ENCODE measurements around the gene DNAH7. TPM values are rescaled to one million over a fixed set of nuclear protein-coding genes. Genes with fewer than 3 reads are reported as not detected.

Gene DNAH7
- total and polyA plus RNA-seq, 2 of the 8 experiments (the other 6 are each of a cell fraction or from before 2014, with no cell fraction given), result 0.07 to 0.08 TPM

DNA sequence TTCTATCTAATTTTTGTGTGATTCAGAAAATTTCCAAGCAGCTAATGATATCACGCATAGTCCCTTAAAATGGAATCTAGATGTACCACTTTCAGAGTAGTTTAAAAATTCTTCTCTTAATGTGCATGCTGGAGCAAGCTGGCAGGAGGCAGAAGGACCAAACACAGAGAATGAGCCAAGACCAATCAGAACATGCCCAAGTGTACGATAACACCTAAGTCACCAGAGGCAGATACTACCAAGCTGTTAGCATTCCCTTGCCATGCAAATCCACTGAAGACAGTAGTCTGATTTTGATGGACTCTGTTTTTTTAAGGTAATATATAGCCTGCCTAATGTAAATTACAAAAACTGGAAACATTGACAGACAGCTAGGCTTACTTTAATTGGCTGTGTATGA is 109.3 kb downstream of the DNAH7 start:
- no peak overlapping the region for H4K8ac ChIP-seq (ENCODE audit: extremely low read depth, insufficient read depth, low read length)
- no peak overlapping the region for H3K18ac ChIP-seq (ENCODE audit: extremely low read depth, low read length)
- no peak overlapping the region for H3K27ac ChIP-seq (ENCODE audit: low read depth, low read length)
- no peaks in the 10 kb centered on the region for H3K79me2 ChIP-seq (ENCODE audit: control insufficient read depth in 1 of 2, insufficient read depth in 2 of 2, low read length in 2 of 2)
- H2AFZ ChIP-seq (ENCODE audit: low read length), result no peak overlapping the region
- WGBS, 2 experiments (ENCODE audit: extremely low coverage in 1 of 2, insufficient coverage in 1 of 2, insufficient read length in 1 of 2, insufficient replicate concordance in 2 of 2, low coverage in 1 of 2, low lambda C conversion rate in 2 of 2, missing lambda C conversion rate in 1 of 2), result 95% methylated on average over 2 of the region's 2 CpGs; no CpG with 5 or more reads in 1 of the 2 experiments
- H3K23me2 ChIP-seq (ENCODE audit: low read depth, low read length), result no peaks in the 10 kb centered on the region
- POLR2A ChIA-PET (ENCODE audit: partially characterized antibody), result no interaction called here
- H3K56ac ChIP-seq (replicated peaks; ENCODE audit: insufficient read length, low read depth, low read length), result no peak overlapping the region
- no peak overlapping the region for H2AK5ac ChIP-seq (ENCODE audit: low read depth, low read length)
- H3K4ac ChIP-seq (replicated peaks; ENCODE audit: insufficient read length, low read depth, low read length), result no peak overlapping the region
- H2BK12ac ChIP-seq (ENCODE audit: low read depth, low read length), result no peak overlapping the region
- no peak overlapping the region for H3K23ac ChIP-seq (ENCODE audit: insufficient read length)
- no peak overlapping the region for H3K14ac ChIP-seq (ENCODE audit: insufficient read length)
- FAIRE-seq (no peak), DNase-seq (ENCODE audit: low read depth in 1 of 2, low spot score in 2 of 2) (no peak)
- H2BK15ac ChIP-seq (ENCODE audit: low read length), result no peak overlapping the region
- H3K27me3 ChIP-seq (replicated peaks in 1 of 4; ENCODE audit: control insufficient read depth in 3 of 4, extremely low read depth in 1 of 4, insufficient read depth in 3 of 4, low read length in 3 of 4), result no peaks in the 10 kb centered on the region
- CTCF ChIA-PET (ENCODE audit: partially characterized antibody), result interaction anchor here (1.2 kb wide), 1 partner anchor 33 kb away, joined by 3 read pairs; no protein-coding TSS in a partner anchor
- no peak overlapping the region for H3K4me3 ChIP-seq (ENCODE audit: extremely low read depth in 1 of 4, insufficient read depth in 2 of 4, low read depth in 3 of 4, low read length in 4 of 4)
- no peaks in the 10 kb centered on the region for H3K4me1 ChIP-seq (replicated peaks in 1 of 4; ENCODE audit: control insufficient read depth in 3 of 4, insufficient read depth in 4 of 4, low read length in 3 of 4)
- H4K91ac ChIP-seq (replicated peaks; ENCODE audit: insufficient read length, low read length), result no peak overlapping the region
- no peak overlapping the region for H2BK120ac ChIP-seq (replicated peaks; ENCODE audit: low read depth, low read length)
- H3K9ac ChIP-seq (replicated peaks in 1 of 4; ENCODE audit: extremely low read depth in 1 of 4, low read depth in 3 of 4, low read length in 3 of 4), result no peak overlapping the region
- H3K9me3 ChIP-seq (ENCODE audit: insufficient read depth in 2 of 2, low read depth in 1 of 2, low read length in 1 of 2), result no peaks in the 10 kb centered on the region
- no peaks in the 10 kb centered on the region for H3K36me3 ChIP-seq (ENCODE audit: control insufficient read depth in 2 of 4, insufficient read depth in 4 of 4, low read length in 3 of 4)
- no peak overlapping the region for H3K4me2 ChIP-seq (ENCODE audit: insufficient read depth in 1 of 2, low read depth in 2 of 2, low read length in 2 of 2)
- no peaks in the 10 kb centered on the region for H4K20me1 ChIP-seq (replicated peaks in 1 of 2; ENCODE audit: control insufficient read depth in 1 of 2, insufficient read depth in 2 of 2, low read length in 2 of 2)
- H4K5ac ChIP-seq (ENCODE audit: insufficient read length, low read depth, low read length), result no peak overlapping the region
- H2BK5ac ChIP-seq (ENCODE audit: low read depth, low read length), result no peak overlapping the region
- H3K79me1 ChIP-seq (ENCODE audit: low read depth, low read length), result no peaks in the 10 kb centered on the region
- H2BK20ac ChIP-seq (ENCODE audit: low read length), result no peak overlapping the region
- TF ChIP-seq TCF12 (IDR thresholded peaks at IDR 0.05; ENCODE audit: low read depth, low read length) (no peak), TAF1 (IDR thresholded peaks at IDR 0.05; ENCODE audit: low read depth, low read length) (no peak), CBX8 (IDR thresholded peaks at IDR 0.05; ENCODE audit: borderline replicate concordance, low read depth, low read length) (no peak), KDM5A (IDR thresholded peaks at IDR 0.05; ENCODE audit: low read length) (no peak), EGR1 (IDR thresholded peaks at IDR 0.05; ENCODE audit: borderline replicate concordance, low read depth, low read length) (no peak), POLR2A (IDR thresholded peaks at IDR 0.05; ENCODE audit: control extremely low read depth in 1 of 2, low read depth in 2 of 2, low read length in 2 of 2) (no peak), JUND (IDR thresholded peaks at IDR 0.05; ENCODE audit: low read length) (no peak), EP300 (IDR thresholded peaks at IDR 0.05; ENCODE audit: borderline replicate concordance in 1 of 2, low read depth in 2 of 2, low read length in 2 of 2) (no peak), RBBP5 (IDR thresholded peaks at IDR 0.05; ENCODE audit: borderline replicate concordance, low read depth, low read length) (no peak), BACH1 (IDR thresholded peaks at IDR 0.05; ENCODE audit: low read length) (no peak), CTCF (IDR thresholded peaks at IDR 0.05; ENCODE audit: control extremely low read depth in 1 of 3, insufficient read depth in 1 of 3, low read depth in 1 of 3, low read length in 3 of 3) (no peak), NANOG (IDR thresholded peaks at IDR 0.05; ENCODE audit: insufficient read depth, low read depth, low read length, poor library complexity, severe bottlenecking) (no peak)
- TF ChIP-seq, protein P1, sequence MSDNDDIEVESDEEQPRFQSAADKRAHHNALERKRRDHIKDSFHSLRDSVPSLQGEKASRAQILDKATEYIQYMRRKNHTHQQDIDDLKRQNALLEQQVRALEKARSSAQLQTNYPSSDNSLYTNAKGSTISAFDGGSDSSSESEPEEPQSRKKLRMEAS (IDR thresholded peaks at IDR 0.05), result no peak
